B cell (primary cell): ENCODE results near the gene PHF19.

Source experiments
- CTCF ChIP-seq: fragments of 200-600 bp; IDR thresholded peaks from one replicate; pipeline ENCODE4 v1.8.0; 2022; ENCODE audit warnings: antibody characterized with exemption, mild to moderate bottlenecking
- EZH2 ChIP-seq: IDR thresholded peaks from 2 replicates; pipeline ENCODE4 v1.6.1; 2012; ENCODE audit warnings: borderline replicate concordance, low read depth, mild to moderate bottlenecking, moderate library complexity, low read length; ENCODE audit not compliant: insufficient read depth, poor library complexity, severe bottlenecking

GRCh38 chr9:120869360-120869687 is 7.7 kb downstream of the PHF19 start:
- no peak for TF ChIP-seq EZH2
- peak; percentile 6 for TF ChIP-seq CTCF
